HG03354 (cell line): ENCODE results near the gene TIMP2.

Experiments
- ATAC-seq: cut with Tn5 transposase; IDR thresholded peaks from one replicate; pipeline ENCODE4 v1.9.1; 2021; ENCODE audit warnings: mild to moderate bottlenecking; ENCODE audit not compliant: unreplicated experiment, poor library complexity, severe bottlenecking

TIMP2 gene

GRCh38 chr17:78823282-78824046 is 101.7 kb downstream of the TIMP2 start:
- ATAC-seq = no peak

GRCh38 chr17:78822552-78822951 is 102.6 kb downstream of the TIMP2 start:
- no peak for ATAC-seq

GRCh38 chr17:78821961-78822360 is 103.2 kb downstream of the TIMP2 start:
- no peak for ATAC-seq

GRCh38 chr17:78820841-78821240 is 104.3 kb downstream of the TIMP2 start:
- ATAC-seq = no peak

GRCh38 chr17:78819806-78820792 is 105.1 kb downstream of the TIMP2 start:
- ATAC-seq = no peak

- no peak for ATAC-seq
Measured at GRCh38 chr17:78819402-78819801, 105.8 kb downstream of the TIMP2 start.

GRCh38 chr17:78818932-78819331 is 106.3 kb downstream of the TIMP2 start:
- no peak for ATAC-seq

GRCh38 chr17:78818152-78818846 is 106.9 kb downstream of the TIMP2 start:
- ATAC-seq = no peak

- no peak for ATAC-seq
Measured at GRCh38 chr17:78817123-78817522, 108.1 kb downstream of the TIMP2 start.

GRCh38 chr17:78815696-78816095 is 109.5 kb downstream of the TIMP2 start:
- no peak for ATAC-seq

- ATAC-seq = no peak
Measured at GRCh38 chr17:78812855-78813254, 112.3 kb downstream of the TIMP2 start.

- no peak for ATAC-seq
Measured at GRCh38 chr17:78808163-78808562, 117.0 kb downstream of the TIMP2 start.

- ATAC-seq = no peak
Measured at GRCh38 chr17:78806451-78806850, 118.7 kb downstream of the TIMP2 start.

- ATAC-seq = no peak
Measured at GRCh38 chr17:78805301-78805700, 119.9 kb downstream of the TIMP2 start.

- ATAC-seq = no peak
Measured at GRCh38 chr17:78804777-78805176, 120.4 kb downstream of the TIMP2 start.

GRCh38 chr17:78803186-78803845 is 121.9 kb downstream of the TIMP2 start:
- no peak for ATAC-seq
